ENCODE results near the gene DLGAP5.

The DLGAP5 gene

DNA sequence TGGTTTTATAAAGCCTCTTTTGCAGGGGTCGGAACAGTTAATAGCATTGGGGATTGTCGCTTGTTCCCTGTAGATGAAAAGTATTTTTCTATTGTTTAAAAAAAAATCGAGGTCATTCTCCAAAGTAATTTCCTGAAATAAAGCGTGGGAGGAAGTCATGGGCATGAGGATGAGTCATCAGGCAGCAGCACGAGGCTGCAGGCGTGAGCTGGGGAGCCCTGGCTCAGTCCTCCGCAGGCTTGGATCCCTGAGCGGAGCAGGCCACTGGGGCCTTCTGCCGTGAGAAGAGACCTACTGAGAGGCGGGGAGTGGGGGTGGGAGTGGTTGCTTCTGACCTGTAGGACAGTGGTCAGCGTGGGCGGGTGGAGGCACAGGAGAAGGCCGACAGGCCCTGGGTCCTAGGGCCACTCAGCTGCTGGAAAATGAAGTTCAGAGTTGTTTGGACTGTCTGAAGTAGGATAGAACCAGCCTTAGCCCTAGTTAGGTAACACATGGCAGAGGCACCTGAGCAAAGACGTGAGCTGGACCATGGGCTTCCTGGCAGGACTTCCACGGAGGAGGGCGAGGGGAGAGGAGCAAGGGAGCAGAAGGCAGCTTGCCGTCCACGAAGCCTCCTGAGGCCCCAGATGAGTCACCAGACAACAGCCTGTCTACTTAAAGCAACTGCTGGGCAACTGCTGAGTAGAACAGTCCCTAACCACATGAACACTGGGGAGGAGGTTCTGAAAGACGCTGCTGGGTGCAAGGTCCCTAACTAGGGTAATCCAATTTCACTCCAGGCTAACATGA lies 83.4 kb downstream of the DLGAP5 start:
- DNase-seq (ENCODE audit: low read depth) = peak; percentile 97

GRCh38 chr14:55105991-55106390 lies 85.4 kb downstream of the DLGAP5 start:
- no peak for DNase-seq (ENCODE audit: low read depth)

- DNase-seq (ENCODE audit: low read depth) = peak; percentile 32
These were observed 87.1 kb downstream of the DLGAP5 start for GRCh38 chr14:55103971-55104954.

DNA sequence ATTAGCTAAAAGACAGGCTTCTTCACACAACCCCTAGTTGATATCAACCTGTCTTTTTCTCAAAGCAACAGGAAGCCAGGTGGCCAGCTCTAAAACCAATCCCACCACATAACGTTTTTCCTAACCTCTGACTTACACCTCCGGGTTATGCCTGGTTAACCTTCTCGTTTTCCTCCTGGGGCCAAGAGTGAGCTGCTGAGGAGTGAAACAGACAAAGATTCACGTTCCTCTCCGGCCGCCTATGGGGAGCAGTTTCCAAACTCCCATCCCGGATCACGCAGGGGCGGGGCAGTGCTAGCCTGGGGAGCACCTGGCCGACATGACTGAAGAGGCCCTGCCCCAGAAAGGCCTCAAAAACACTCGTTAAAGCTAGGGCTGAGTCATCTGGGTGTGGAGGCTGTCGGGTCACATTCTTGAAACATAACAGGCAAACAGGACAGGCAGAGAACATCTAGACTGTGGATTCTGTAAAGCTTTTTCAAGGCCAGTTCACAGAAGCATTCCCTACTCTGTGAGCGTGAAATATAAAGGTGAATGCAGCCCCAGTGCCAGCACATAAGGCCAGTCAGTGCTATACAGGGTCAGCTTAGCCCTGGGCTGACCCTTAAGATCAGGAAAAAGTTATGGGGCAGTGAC lies 88.3 kb downstream of the DLGAP5 start:
- peak; percentile 97 for DNase-seq (ENCODE audit: low read depth)

- peak; percentile 86 for DNase-seq (ENCODE audit: low read depth)
These were observed 89.2 kb downstream of the DLGAP5 start for GRCh38 chr14:55102141-55102621.

DNA sequence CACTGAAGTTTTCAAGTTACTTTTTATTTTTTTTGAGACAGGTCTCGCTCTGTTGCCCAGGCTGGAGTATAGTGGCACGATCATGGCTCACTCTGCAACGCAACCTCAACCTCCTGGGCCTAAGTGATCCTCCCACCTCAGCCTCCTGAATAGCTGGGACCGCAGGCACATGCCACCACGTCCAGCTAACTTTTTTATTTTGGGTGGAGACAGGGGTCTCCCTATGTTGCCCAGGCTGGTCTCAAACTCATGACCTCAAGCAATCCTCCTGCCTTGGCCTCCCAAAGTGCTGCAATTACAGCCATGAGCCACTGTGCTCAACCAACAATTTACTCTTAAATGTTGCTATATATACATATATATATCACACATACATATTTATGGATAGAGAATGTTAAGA lies 89.7 kb downstream of the DLGAP5 start:
- no peak for DNase-seq (ENCODE audit: low read depth)

- DNase-seq (ENCODE audit: low read depth) = no peak
These were observed 91.6 kb downstream of the DLGAP5 start for GRCh38 chr14:55099756-55100155.

GRCh38 chr14:55098561-55098898 lies 92.9 kb downstream of the DLGAP5 start:
- no peak for DNase-seq (ENCODE audit: low read depth)

All from ELR (cell line).